HG03108 (cell line): ENCODE measurements around the gene ELK4.

Experiments used
- ATAC-seq: cut with Tn5 transposase; IDR thresholded peaks from one replicate; pipeline ENCODE4 v1.9.1; 2021; ENCODE audit warnings: moderate library complexity; ENCODE audit not compliant: unreplicated experiment

Gene ELK4

DNA sequence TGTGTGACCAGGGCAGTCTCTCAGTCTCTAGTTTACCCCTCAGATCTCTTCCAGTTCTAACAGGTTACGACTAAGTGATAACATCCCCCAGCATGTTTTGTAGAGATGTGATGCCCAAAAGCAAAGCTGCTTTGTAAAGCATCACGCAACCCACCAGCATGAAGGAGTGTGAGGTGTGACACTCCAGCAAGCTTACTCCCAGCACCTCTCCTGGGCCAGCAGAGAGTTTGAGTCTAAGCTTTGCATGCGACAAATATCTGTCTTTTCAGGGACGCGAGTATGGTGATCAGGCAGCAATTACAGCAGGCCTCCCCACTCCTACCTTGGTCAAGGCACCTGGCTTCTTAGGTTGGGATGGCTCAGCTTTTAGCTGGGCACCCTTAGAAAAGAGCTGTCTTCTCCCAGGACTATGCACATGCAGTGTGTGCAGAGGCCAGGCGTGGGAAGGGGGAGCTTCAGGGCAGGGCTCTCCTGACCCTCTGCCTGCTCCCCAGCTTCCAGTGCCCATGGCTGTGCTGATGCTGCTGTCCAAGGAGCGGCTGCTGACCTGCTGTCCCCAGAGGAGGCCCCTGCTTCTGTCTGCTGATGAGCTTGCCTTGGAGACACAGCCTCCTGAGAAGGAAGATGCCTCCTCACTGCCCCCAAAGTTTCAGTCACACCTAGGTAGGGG, 48.2 kb downstream of the ELK4 start:
- no peak for ATAC-seq

DNA sequence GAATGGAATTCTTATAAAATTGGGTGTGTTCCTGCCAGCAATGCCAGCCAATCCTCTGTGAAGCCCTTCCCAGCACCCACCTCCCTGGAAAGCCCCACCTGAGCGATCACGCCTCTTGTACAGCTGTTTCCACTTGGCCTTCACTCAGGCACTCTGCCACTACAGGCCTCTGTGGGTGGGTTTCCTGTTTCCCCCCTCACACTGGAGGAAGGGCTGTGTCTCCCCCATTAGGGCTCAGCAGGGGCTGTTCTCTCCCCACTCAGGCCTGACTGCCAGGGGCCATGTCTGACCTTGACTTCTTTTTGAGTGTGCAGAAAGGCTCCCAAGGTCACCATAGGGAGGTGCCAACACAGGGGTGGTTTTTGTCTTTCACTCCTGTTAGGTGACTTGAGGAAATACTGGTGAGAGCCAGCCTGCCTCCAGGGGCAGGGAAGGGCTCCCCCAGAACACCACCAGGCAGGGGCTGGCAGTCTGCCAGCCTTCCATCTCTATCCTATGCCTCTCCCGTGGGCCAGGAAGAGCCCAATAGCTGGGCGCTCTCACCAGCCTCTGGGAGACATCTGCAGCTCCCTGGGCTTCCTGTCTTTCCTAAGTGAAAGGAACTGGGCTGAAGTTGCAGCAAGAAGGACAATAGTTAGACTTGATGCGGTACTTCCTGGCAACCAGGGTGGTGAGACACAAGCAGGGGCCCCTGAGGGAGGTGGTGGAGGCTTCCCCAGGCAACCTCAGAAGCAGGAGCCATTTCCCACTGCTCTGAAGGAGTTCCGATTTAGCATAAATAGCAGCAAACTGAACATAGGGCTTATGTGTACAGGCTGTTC, 49.1 kb downstream of the ELK4 start:
- no peak for ATAC-seq

DNA sequence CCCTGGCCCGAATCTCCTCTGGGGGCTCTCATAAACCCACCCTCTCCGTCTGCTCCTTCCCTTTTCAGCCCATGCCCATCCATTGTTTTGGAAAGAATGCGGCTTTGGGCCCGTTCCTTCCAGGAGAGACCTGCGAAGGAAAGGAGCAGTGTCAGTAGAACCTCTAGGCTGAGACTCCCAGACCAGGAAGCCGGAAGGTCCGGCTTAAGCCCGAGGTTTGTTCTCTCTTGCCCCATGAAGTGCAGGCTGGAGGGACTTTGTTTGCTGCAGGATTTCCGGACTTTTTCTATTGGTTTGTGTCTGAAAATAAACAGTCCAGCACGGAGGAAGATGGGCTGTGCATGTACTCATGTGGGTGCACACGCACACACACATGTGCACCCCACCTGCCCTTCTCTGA, 49.8 kb downstream of the ELK4 start:
- ATAC-seq: no peak

DNA sequence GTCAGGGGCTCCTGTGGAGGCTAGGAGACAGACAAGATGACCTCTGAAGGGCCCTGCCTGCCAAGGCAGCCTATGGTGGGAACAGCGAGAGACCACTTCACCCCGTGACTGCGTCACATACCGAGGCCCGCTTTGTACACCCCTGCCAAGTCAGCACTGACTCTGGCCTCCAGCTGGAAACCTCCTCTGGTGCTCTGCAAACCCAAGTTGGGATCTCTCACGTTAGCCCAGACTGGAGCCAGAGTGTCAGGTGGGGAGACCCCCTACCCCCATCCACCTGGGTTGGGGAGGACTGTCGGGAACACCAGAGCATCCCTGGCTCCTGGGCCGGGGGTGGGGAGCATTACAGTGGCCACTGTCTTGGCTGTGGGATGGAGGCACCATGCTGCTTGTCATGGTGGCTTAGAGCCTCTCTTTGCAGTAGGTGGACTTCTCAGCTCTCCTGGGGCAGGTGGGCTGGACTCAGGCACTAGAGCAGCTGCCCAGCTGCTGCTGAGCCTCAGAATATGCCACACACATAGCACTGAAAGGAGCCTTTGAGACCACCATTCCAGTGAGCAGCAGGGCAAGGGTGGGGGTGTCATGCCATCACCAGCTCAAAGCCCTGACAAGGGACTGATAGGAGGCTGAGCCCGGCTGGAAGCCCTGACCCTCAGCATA, 50.4 kb downstream of the ELK4 start:
- no peak for ATAC-seq

DNA sequence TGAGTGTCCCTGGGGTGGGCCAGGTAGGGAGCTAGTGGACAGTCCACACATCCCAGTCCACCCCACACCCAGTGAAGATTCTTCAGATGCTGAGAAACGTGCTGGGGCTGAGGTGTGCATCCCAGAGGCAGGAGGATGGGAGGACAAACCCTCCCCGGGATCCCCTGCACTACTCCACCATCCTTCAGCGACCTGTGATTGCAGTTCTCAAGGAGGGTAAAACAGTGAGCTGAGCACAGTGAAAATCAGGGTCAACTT, 51.0 kb downstream of the ELK4 start:
- ATAC-seq: no peak

DNA sequence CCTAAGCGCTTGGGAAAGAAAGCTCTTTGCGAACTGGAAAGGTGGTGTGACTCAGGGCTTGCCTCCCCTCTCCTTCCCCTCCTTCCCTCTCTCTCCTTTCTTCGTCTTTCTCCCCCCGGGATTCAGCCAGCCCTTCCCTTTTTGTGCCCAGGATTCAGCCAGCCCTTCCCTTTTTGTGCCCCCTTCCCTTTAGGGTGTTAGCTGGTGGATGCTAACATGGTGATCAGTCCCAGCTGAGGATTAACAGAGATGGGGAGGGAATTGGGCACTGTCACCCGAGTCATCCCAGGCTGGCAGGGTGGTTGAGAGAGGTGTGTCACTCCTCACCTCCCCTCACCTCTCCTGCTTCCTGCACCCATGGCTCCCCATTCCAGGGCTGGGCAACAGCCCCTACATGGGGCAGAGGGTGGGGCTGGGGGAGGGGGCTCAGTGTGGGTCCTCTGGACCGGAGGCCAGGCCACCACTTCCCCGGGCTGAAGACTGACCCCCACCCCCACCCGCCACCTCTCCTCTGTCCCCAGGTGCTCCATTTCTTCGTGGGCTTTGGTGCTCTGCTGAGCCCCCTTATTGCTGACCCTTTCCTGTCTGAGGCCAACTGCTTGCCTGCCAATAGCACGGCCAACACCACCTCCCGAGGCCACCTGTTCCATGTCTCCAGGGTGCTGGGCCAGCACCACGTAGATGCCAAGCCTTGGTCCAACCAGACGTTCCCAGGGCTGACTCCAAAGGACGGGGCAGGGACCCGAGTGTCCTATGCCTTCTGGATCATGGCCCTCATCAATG, 51.5 kb downstream of the ELK4 start:
- ATAC-seq: no peak

DNA sequence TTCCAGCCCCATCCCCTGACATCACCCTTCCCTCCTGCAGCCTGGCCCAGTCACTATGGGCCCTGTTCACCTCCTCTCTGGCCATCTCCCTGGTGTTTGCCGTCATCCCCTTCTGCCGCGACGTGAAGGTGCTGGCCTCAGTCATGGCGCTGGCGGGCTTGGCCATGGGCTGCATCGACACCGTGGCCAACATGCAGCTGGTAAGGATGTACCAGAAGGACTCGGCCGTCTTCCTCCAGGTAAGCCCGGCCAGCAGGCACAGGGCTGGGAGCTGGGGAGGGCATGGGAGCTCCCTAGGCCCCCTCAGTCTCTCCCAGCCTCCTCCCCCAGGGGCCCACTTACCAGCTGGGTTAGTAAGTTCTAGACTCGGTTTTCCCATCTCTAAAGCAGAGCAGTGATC, 52.1 kb downstream of the ELK4 start:
- no peak for ATAC-seq

DNA sequence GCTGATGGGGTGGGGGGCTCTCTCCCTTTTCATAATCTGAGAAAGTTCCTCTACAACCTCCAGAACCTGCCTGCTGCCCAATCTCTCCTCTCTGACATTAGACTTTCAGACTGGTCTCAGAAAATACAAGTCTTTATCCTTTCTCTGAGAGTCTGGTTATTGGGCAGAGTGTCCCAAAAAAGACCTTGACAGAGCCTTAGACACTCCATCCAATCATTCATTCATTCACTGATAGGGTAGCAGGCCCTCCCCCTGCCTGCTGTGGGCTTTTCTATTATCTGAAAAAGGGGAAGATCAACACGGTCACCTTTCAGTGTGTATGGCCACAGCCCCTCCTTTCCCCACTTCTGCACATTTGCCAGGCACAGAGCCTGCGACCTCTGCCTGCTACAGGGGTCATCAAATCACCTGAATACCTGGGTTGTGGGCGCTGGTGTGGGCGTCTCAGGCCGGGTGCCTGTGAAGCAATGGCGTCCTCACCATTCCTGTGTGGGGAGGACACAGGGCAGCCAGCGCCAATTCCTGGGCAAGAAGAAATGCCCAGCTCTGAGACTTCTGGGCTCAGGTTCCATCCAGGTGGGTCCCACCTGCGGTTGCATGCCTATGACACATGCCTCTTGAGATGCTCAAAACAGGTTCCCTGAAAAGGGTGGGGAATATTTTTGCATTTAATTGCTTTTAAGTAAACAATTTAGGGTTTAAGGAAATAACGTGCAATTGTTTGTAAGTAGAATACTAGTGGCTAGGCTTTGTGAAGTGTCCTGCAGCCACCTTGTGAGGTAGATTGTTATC, 52.8 kb downstream of the ELK4 start:
- ATAC-seq: no peak

DNA sequence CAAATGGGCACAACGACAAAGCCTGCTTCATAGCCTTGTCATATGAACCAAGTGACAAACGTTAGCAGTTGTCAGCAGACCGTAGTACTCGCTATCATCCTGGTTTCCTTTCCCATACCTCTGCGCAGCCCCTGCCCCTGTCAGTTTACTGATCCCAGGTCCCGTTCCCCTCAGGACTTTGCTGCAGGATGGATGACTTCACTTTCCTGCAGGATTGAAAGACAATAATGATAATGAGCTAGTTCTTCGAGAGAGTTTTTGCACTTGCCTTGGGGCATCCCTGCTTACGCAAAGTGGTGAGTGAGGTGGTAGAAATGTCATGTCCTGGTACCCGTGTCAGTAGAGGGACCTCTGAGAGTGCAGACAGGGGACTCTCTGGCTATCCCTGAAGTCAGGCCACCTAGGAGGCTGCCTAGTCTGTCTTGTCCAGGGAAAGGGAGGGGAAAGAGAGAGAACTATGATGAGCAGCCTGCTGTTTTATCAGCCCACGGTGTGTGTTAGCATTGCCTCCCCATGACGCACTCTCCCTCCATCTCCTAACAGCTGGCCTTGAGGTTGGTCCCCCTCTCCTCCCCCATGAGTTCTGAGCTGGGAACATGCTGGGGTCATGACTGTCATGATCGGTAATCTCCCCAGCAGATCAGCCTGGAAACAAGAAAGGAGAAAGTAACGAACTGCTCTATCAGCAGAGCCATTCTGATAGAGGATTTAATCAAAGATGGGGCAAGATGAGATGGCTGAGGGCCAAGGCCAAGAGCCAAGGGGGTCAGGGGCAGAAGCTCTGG, 53.7 kb downstream of the ELK4 start:
- no peak for ATAC-seq

DNA sequence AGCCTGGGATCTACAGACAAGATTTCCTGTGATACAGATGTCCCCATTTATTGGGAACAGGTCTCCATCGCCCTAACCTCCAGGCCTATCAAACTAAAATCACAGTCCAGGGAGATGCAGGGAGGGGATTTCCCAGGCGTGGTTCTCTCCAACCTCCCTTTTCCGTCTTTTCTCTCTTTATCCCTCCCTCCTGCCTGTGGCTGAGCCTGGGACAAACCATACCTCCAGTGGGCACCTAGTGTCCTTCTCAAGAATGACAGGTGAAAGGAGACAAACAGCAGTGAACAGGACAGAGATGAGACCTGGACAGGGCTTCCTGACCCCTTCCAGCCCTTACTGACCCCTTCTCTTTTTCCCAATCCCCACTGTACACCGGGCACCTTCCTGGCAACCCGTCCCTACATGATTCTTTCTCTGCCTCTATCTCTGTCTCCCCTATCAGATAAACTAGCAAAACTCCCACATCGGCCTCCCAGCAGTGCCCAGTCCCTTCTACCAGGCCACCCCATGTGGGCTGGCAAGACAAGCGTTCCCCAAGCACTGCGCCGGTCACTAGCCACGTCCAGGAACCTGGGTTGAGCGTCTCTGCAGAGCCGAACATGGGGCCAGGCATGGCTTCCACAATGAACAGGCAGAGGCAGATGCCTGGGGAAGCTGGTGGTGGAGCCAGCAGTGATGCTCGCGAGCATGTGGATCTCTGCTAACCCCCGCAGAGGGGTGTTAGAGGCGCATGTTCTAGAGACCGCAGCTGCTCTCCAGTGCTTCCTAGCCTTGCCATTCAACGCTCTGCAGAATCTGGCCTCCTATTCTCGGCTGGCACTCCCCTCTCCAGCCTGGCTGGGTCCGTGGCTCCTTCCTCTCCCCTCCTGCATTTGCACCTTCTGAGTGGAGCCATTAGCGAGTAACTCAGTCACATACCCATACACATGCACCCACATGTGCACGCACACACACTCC, 54.7 kb downstream of the ELK4 start:
- no peak for ATAC-seq

DNA sequence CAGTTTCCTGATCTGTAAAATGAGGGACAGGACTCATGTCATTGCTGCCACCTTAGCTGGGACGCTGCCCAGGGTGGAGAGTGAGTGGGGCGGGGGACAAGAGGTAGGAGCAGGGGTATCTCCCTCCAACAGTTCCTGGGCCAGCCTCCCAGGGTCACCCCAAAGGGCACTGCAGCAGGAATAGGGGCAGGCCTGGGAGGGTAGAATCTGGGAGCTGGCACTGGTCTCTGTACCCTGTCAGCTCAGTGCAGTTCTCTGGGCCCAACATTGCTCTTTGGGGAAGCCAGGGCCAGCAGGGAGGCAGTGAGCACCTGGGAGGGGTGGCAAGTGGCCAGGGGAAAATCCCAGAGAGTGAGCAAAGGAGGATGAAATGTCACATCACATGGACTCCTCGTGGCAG, 55.8 kb downstream of the ELK4 start:
- no peak for ATAC-seq

DNA sequence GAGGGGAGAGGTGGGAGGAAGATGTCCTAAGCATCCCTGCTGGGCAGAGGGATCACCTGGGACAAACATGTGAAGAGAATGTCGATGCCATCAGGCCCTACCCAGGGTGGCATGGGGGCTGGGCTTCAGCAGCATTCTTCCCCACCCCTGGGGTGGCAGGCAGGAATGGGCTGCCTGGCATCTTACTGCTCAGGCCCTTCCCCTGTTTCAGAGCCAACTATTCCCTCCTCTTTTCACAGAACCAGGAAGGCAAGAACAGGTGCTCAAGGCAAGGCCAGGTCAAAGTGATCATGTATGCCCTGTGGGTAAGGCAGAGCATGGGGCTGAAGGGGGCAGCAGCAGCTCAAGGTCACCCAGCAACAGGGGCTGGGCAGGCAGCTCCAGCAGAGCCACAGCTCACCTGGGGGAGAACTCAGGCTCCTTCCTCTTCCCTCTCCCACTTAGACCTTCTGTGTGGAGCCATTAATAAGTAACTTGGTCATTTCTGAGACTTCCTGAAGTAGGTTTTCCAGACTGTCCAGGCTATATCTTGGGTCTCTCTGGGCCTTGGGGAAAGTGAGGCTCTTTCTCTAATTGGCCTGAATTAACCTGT, 56.4 kb downstream of the ELK4 start:
- ATAC-seq: no peak

DNA sequence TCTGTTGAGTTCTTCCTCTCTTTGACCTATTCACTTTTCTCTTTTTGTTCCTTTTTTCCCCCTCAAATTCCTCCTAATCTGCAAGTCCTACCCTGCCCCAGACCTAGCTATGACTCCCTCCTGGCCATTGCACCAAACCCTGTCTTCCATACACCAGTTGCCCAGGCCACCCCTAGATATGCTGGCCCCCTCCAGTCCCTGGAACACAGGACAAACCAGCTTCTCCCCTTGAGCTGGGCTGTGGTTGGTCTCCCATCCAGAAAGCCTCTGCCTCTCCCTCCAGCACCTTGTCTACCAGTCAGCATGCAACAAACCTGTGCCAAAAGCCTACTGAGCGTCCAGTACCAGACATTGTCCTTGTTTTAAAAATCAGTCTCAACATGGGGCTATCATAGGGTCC, 59.4 kb downstream of the ELK4 start:
- ATAC-seq: no peak

DNA sequence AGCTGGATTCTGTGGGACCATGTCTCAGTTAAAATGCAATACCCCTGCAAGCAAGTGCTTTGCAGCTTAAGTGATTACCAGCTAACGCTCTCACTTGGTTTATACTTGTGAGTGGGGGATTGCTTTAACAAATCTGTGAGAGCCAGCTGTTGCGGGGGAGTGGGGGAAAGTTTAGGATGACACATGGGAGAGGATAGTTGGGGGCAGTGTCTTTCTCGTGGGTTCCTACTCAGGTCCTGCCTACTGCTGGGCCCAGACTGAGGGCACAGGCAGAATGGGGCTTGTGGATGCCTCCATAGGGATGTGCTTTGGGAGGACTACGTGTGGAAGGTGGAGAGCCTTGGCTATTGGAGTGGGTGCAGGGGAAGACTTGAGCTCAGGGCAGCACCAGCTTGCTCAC, 60.1 kb downstream of the ELK4 start:
- no peak for ATAC-seq

DNA sequence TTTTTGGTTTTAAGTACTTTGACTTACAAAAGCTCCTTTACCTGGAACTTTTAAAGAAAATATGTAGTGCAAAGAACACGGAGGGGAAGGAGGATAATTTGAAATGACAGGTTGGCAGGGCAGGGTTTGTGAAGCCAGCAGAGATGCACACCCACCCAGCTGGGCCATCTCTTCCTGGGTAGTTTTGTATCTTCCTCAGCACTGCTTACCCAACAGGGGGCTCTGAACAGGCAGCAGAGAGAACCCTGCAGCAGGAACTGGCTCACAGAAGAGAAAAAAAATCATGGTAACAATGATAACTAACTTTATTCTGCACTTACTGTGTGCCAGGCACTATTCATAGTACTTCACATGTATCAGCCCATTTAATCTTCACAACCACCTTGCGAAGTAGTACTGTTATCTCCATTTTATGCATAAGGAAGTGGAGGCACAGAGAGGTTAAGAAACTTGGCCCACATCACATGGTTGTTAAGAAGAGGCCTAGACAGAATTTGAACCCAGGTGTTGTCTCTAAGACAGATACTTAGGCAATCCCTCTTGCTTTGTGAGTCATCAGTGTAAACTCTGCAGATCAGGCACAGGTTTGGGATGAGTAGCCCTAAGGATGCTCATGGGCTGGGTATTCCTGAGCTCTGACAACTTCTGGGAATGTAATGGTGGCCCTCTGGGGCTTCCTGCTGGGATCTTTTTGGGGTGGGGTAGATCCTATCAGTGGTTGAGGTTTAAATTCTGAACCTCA, 60.8 kb downstream of the ELK4 start:
- no peak for ATAC-seq

DNA sequence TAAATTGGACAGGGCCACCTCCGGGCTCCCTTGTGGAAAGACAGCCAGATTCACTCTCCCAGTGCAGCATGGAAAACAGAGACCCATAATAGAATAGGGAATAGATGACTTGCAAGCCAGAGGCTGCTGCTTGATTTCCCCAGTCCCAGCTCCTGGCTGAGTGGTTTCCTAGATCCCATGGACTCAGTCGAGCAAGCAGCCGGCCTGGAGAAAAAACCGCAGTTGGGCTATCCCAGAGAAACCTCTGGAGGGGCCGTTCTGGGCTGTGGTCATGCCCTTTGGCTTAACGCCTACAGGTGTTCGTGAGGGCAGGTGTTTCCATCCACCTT, 61.7 kb downstream of the ELK4 start:
- no peak for ATAC-seq

DNA sequence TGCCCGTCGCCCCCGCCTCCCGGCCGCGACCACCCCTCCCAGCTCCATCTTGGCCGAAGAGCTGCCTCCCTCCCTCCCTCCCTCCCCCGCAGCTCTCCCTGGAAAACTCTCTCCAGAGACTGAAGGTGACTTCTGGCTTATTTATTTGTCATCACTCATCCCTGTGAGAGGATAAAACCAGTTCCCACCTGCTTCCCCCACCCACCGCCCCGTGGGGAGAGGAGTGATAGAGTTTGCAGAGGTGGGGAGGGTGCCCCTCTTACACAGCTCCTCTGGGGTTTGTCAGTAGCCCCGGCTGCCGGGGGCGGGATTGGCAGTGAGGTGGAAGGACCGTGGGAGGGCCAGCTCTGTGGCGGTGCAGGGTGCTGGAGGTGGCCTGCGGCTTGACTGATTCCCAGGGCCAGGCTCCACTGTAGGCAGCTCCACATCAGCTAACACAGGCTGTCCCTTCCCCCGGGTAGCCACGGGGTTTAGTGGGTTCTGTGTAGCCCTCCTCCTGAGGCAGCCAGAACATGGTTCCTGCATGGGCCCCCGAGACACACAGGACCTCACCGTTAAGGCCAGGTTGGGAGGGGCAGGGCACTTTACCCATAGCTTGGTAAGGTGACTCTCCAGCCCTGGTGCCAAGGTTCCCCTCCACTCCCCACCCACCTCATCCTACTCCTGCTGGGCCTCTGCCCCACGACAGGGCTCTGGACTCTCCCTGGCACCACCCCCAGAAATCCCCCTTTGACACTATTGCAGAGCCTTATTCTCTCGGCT, 62.2 kb downstream of the ELK4 start:
- ATAC-seq: no peak
